Esophagus muscularis mucosa (tissue), 4 donors: ENCODE measurements around the gene DCDC2. TPM values are rescaled to one million over a fixed set of nuclear protein-coding genes. Genes with fewer than 3 reads are reported as not detected.

Source experiments
- DNase-seq: peaks from one replicate; pipeline ENCODE4 v3.0.0-alpha.2; 2017; ENCODE audit errors: extremely low spot score
- H3K27ac ChIP-seq, 4 donors: fragments of 200-600 bp; sonication (generic); replicated peaks in 1 of 4; 1 replicate in 3 of 4; 2 replicates in 1 of 4; pipeline ENCODE4 v1.5.1; 2016 to 2019; ENCODE audit warnings: mild to moderate bottlenecking in 1 of 4
- H3K27me3 ChIP-seq, 4 donors: fragments of 200-600 bp; sonication (generic); one replicate each; pipeline versions ENCODE4 v1.5.1 to v1.6.0; 2016 to 2019
- H3K36me3 ChIP-seq, 4 donors: fragments of 200-600 bp; sonication (generic); one replicate each; pipeline ENCODE4 v1.5.1; 2016 to 2019
- H3K4me1 ChIP-seq, 4 donors: fragments of 200-600 bp; sonication (generic); one replicate each; pipeline ENCODE4 v1.5.1; 2016 to 2019
- H3K4me3 ChIP-seq, 4 donors: fragments of 200-600 bp; sonication (generic); 1 replicate in 2 of 4; 2 replicates in 2 of 4; pipeline ENCODE4 v1.5.1; 2016 to 2019; ENCODE audit warnings: mild to moderate bottlenecking in 4 of 4, moderate library complexity in 1 of 4
- H3K9me3 ChIP-seq, 4 donors: fragments of 200-600 bp; sonication (generic); 1 replicate in 3 of 4; 2 replicates in 1 of 4; pipeline ENCODE4 v1.5.1; 2016 to 2019
- CTCF ChIP-seq, 3 experiments: fragments of 200-600 bp in 2 of 3; fragments of 450-650 bp in 1 of 3; sonication (generic) in 2 of 3; IDR thresholded peaks; one replicate each; pipeline ENCODE4 v1.5.1; 2017 to 2019; ENCODE audit warnings: antibody characterized with exemption in 3 of 3, mild to moderate bottlenecking in 2 of 3, moderate library complexity in 1 of 3
- EP300 ChIP-seq: sonication (generic); formaldehyde crosslinking; IDR thresholded peaks from one replicate; pipeline ENCODE4 v1.6.1; 2017; ENCODE audit warnings: antibody characterized with exemption
- POLR2A ChIP-seq: fragments of 450-650 bp; IDR thresholded peaks from one replicate; pipeline ENCODE4 v1.6.1; 2017; ENCODE audit warnings: antibody characterized with exemption, moderate library complexity, mild to moderate bottlenecking, low read depth
- POLR2AphosphoS5 ChIP-seq, 2 donors: sonication (generic); formaldehyde crosslinking; IDR thresholded peaks; one replicate each; pipeline ENCODE4 v1.6.1; 2017; ENCODE audit warnings: antibody characterized with exemption in 2 of 2
- WGBS: methylation state at CpG from one replicate; pipeline ENCODE4 v1.1.5; 2018; 5-methylcytosine and 5-hydroxymethylcytosine counted together
- intact Hi-C: fragments of 100-400 bp; cut with DNase I; formaldehyde crosslinking; loops from one replicate; pipeline ENCODE4 v1.15.1; 2023
- total RNA-seq, 4 donors: library from RNA; depleted of rRNA; stranded (reverse); fragments of >200 nt; gene quantifications; one replicate each; pipeline versions ENCODE4 v1.1.0 to v1.2.1, GENCODE V29; 2016

Gene DCDC2
- total RNA-seq, 4 donors from 2014 or later = not detected

DNA sequence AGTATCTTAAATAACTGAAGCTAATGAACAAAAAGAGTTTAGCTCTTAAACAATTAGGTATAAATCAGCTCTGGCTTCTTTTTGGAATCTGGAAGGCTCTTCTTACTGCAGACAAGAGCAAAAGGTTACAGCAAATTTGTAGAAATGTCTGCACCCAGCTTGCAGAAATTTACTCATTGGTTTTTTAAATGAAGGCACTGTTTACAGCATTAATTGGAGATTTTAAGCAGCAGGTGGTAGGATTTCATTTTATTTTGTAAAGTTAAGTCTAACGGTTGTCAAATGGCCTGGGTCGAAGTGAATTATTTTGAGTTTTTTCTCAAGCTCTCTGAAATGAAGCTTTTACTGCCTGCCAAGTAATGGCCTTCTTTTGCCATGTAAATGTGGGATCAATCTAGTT lies 129.7 kb downstream of the DCDC2 start:
- DNase-seq = no peak
- peaks cover 0 to 28% (median 27%) of the 10 kb centered on the region in 4 donors for H3K4me1 ChIP-seq
- intact Hi-C loops = no loop called here
- no peaks in the 10 kb centered on the region for H3K9me3 ChIP-seq
- H3K27ac ChIP-seq = peak overlapping the region in 1 of 4 donors; percentile 21
- no peak for TF ChIP-seq POLR2AphosphoS5 (IDR thresholded peaks at IDR 0.05)
- no peak for TF ChIP-seq EP300
- no peak for TF ChIP-seq CTCF (IDR thresholded peaks at IDR 0.05)
- TF ChIP-seq POLR2A = no peak
- H3K27me3 ChIP-seq = no peaks in the 10 kb centered on the region
- no peak overlapping the region for H3K4me3 ChIP-seq
- H3K36me3 ChIP-seq = no peaks in the 10 kb centered on the region
- 50% methylated on average over 2 of the region's 2 CpGs for WGBS

GRCh38 chr6:24227556-24227955 lies 130.3 kb downstream of the DCDC2 start:
- H3K4me3 ChIP-seq = no peak overlapping the region
- DNase-seq = no peak
- 48% methylated on average over 4 of the region's 4 CpGs for WGBS
- peaks cover 0 to 28% (median 27%) of the 10 kb centered on the region in 4 donors for H3K4me1 ChIP-seq
- TF ChIP-seq CTCF (IDR thresholded peaks at IDR 0.05) (no peak), POLR2A (no peak), EP300 (no peak), POLR2AphosphoS5 (IDR thresholded peaks at IDR 0.05) (no peak)
- intact Hi-C loops = no loop called here
- no peaks in the 10 kb centered on the region for H3K9me3 ChIP-seq
- H3K27me3 ChIP-seq = no peaks in the 10 kb centered on the region
- no peak overlapping the region for H3K27ac ChIP-seq
- H3K36me3 ChIP-seq = no peaks in the 10 kb centered on the region

DNA sequence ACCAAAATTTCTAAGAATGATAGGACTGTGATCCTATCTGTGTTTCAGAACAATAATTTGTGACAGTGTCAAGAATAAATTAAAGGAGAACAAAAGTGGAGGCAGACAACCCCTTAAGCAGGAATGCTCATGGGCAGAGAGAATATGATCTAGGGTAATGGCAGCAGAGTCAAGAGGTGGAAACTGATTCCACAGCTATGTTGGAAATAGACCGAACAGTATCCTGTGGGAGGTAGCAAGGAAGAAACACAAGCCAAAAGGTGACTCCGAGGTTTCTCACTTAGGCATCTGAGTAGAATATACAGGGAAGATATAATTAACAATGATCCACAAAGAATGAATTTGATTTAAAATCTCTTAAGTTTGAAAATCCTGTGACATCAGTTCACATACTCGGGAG lies 131.3 kb downstream of the DCDC2 start:
- no peaks in the 10 kb centered on the region for H3K27me3 ChIP-seq
- intact Hi-C loops = no loop called here
- no peaks in the 10 kb centered on the region for H3K36me3 ChIP-seq
- DNase-seq = no peak
- H3K9me3 ChIP-seq = no peaks in the 10 kb centered on the region
- H3K4me3 ChIP-seq = no peak overlapping the region
- no peak for TF ChIP-seq POLR2AphosphoS5 (IDR thresholded peaks at IDR 0.05)
- WGBS = 63% methylated on average over 3 of the region's 3 CpGs
- no peak overlapping the region for H3K27ac ChIP-seq
- H3K4me1 ChIP-seq = peaks cover 0 to 28% (median 26%) of the 10 kb centered on the region in 4 donors

GRCh38 chr6:24225838-24226237 lies 132.0 kb downstream of the DCDC2 start:
- Histone ChIP-seq H3K4me1 (peaks cover 0 to 28% (median 23%) of the 10 kb centered on the region in 4 donors), H3K9me3 (no peaks in the 10 kb centered on the region), H3K36me3 (no peaks in the 10 kb centered on the region), H3K27me3 (no peaks in the 10 kb centered on the region), H3K4me3 (no peak overlapping the region), H3K27ac (no peak overlapping the region)
- DNase-seq = no peak
- WGBS = 97% methylated on average over 2 of the region's 2 CpGs
- TF ChIP-seq POLR2A (no peak), CTCF (IDR thresholded peaks at IDR 0.05) (no peak), EP300 (no peak), POLR2AphosphoS5 (IDR thresholded peaks at IDR 0.05) (no peak)
- intact Hi-C loops = no loop called here

- Histone ChIP-seq H3K4me1 (peaks cover 0 to 18% (median 14%) of the 10 kb centered on the region in 4 donors), H3K36me3 (no peaks in the 10 kb centered on the region), H3K4me3 (no peak overlapping the region), H3K9me3 (no peaks in the 10 kb centered on the region), H3K27ac (no peak overlapping the region), H3K27me3 (no peaks in the 10 kb centered on the region)
- no peak for TF ChIP-seq POLR2AphosphoS5 (IDR thresholded peaks at IDR 0.05)
- TF ChIP-seq POLR2A = no peak
- no peak for TF ChIP-seq EP300
- TF ChIP-seq CTCF (IDR thresholded peaks at IDR 0.05) = no peak
- DNase-seq = no peak
- intact Hi-C loops = no loop called here
- 86% methylated on average over 7 of the region's 7 CpGs for WGBS
Observed at GRCh38 chr6:24223115-24223919, 134.5 kb downstream of the DCDC2 start.
